Breast epithelium (tissue), 4 donors: ENCODE results near the gene CALY. TPM values are rescaled to one million over a fixed set of nuclear protein-coding genes. Genes with fewer than 3 reads are reported as not detected.
A peak's percentile ranks its signal among the peaks of the same experiment; 100 is the strongest.

Experiments
- DNase-seq, 2 donors: peaks; one replicate each; pipeline ENCODE4 v3.0.0-alpha.2; 2019; ENCODE audit warnings: low spot score in 2 of 2
- H3K27ac ChIP-seq, 2 donors: fragments of 200-600 bp; sonication (generic) in 1 of 2; one replicate each; pipeline ENCODE4 v1.5.1; 2016 to 2019; ENCODE audit warnings: mild to moderate bottlenecking in 1 of 2
- H3K27me3 ChIP-seq, 2 donors: fragments of 200-600 bp; sonication (generic) in 1 of 2; one replicate each; pipeline versions ENCODE4 v1.5.1 to v1.6.0; 2017 to 2019; ENCODE audit warnings: control low read depth in 1 of 2, mild to moderate bottlenecking in 1 of 2
- H3K36me3 ChIP-seq: fragments of 200-600 bp; one replicate; pipeline ENCODE4 v1.5.1; 2019
- H3K4me1 ChIP-seq, 2 donors: fragments of 200-600 bp; sonication (generic); one replicate each; pipeline ENCODE4 v1.5.1; 2016 to 2019; ENCODE audit warnings: control low read depth in 1 of 2
- H3K4me3 ChIP-seq, 3 donors: fragments of 200-600 bp; sonication (generic); 1 replicate in 2 of 3; 2 replicates in 1 of 3; pipeline ENCODE4 v1.5.1; 2016 to 2019; ENCODE audit warnings: mild to moderate bottlenecking in 3 of 3, moderate library complexity in 2 of 3
- H3K9me3 ChIP-seq, 2 donors: fragments of 200-600 bp; sonication (generic) in 1 of 2; one replicate each; pipeline ENCODE4 v1.5.1; 2016 to 2019; ENCODE audit warnings: control low read depth in 1 of 2
- CTCF ChIP-seq, 3 donors: fragments of 450-650 bp; IDR thresholded peaks; one replicate each; pipeline ENCODE4 v1.5.1; 2016 to 2017; ENCODE audit warnings: antibody characterized with exemption in 3 of 3, mild to moderate bottlenecking in 3 of 3, moderate library complexity in 3 of 3
- POLR2A ChIP-seq: fragments of 450-650 bp; IDR thresholded peaks from one replicate; pipeline ENCODE4 v1.6.1; 2016; ENCODE audit warnings: antibody characterized with exemption, mild to moderate bottlenecking, moderate library complexity
- POLR2AphosphoS5 ChIP-seq, 3 donors: sonication (generic); formaldehyde crosslinking; IDR thresholded peaks; one replicate each; pipeline ENCODE4 v1.6.1; 2017; ENCODE audit warnings: antibody characterized with exemption in 3 of 3
- intact Hi-C: fragments of 100-400 bp; cut with DNase I; formaldehyde crosslinking; loops from one replicate; pipeline ENCODE4 v1.15.1; 2023; ENCODE audit warnings: low total_unique reads
- total RNA-seq, 3 donors: library from RNA; depleted of rRNA; stranded (reverse); fragments of >200 nt; gene quantifications; one replicate each; pipeline ENCODE4 v1.1.0, GENCODE V29; 2016

Gene CALY
- total RNA-seq, 3 donors from 2014 or later = 0.66 TPM; not detected in 2

DNA sequence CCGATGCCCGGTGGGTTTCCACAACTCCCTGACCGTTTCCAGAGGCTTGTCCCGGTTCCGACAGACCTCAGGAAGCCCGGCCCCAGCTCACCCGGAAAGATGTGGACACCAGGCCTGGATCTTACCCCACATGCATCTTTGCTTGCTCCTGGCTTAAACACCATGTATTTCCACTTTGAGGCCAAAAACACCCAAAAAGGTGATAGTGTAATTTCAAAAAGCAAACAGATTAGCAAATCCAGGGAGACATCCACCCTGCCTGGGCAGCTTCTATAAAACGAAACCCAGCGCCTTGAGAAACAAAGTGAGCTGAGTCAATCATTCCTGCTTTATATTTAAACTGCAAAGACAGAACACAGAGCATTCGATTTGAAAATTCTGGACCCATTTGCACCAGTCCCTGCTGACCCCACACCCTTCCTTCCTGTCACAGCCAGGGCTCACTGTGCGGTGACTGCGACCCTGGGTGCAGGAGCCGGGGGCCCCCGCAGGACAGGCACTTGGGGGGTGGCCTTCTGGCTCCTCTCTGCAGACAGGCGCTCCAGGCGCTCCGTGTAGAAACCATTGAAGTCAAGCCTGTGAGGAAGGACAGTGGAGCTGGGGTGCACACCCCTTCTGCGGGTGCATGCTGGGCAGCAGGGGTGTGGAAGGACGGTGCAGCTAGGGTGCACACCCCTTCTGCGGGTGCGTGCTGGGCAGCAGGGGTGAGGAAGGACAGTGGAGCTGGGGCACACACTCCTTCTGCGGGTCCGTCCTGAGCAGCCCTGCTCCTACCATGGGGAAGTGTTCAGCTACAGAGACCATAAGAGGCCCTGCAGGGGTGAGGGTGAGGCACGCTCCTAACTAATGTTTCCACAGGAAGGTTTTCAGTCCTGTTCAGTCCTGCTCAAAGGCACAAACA is 57.1 kb downstream of the CALY start:
- no peak for DNase-seq
- no peak for TF ChIP-seq CTCF (IDR thresholded peaks at IDR 0.05)
- Histone ChIP-seq H3K4me3 (no peak overlapping the region), H3K36me3 (peaks cover 5% of the 10 kb centered on the region), H3K27me3 (peaks cover 0 to 23% of the 10 kb centered on the region in 2 donors), H3K27ac (peak overlapping the region; percentile 61 to 77), H3K9me3 (no peaks in the 10 kb centered on the region), H3K4me1 (peaks cover 0 to 9% of the 10 kb centered on the region in 2 donors)
- intact Hi-C loops = no loop called here

- DNase-seq = peak in 1 of 2 donors; percentile 54
Measured at GRCh38 chr10:133278577-133279265, 58.0 kb downstream of the CALY start.

DNA sequence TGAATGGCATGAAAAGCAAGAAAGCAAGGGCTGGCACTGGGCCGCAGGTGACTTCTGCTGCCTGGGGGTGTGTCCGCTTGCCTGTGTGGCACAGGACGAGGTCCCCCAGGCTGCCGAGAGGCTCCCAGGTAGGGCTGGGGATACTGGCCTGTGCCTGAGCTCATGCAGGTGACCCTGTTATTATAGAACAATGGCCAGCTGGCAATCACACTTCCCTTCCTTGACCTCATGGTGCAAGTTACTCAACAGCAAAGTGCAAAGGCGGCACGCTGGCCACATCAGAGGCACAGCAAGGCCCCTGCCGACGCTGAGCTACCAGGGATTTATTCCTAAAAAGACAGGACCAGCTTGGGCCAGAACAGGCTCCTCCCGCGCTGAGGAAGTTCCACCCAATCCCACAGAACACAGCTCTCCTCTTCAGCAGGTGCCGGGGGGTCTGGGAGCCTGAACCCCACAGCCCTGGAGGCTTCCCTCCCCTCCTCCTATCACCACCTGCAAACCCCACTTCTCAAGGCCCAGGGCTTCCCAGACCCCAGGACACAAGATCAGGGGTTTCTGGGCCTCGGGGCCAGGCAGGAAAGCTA is 58.6 kb downstream of the CALY start:
- Histone ChIP-seq H3K36me3 (peaks cover 4% of the 10 kb centered on the region), H3K27me3 (peaks cover 0 to 23% of the 10 kb centered on the region in 2 donors), H3K27ac (peak overlapping the region in 1 of 2 donors; percentile 77), H3K9me3 (no peaks in the 10 kb centered on the region), H3K4me1 (peaks cover 0 to 9% of the 10 kb centered on the region in 2 donors), H3K4me3 (no peak overlapping the region)
- intact Hi-C loops = no loop called here
- TF ChIP-seq POLR2AphosphoS5 (IDR thresholded peaks at IDR 0.05) = no peak
- no peak for TF ChIP-seq CTCF (IDR thresholded peaks at IDR 0.05)
- no peak for TF ChIP-seq POLR2A
- no peak for DNase-seq

More at GRCh38 chr10:133278577-133279265, 58.0 kb downstream of the CALY start:
- Histone ChIP-seq H3K27me3 (peaks cover 0 to 23% of the 10 kb centered on the region in 2 donors), H3K36me3 (peaks cover 5% of the 10 kb centered on the region), H3K9me3 (no peaks in the 10 kb centered on the region), H3K4me1 (peaks cover 0 to 9% of the 10 kb centered on the region in 2 donors), H3K4me3 (peak overlapping the region in 1 of 3 donors; percentile 12), H3K27ac (peak overlapping the region; percentile 61 to 77)
- TF ChIP-seq POLR2A (no peak), CTCF (IDR thresholded peaks at IDR 0.05) (no peak), POLR2AphosphoS5 (IDR thresholded peaks at IDR 0.05) (no peak)
- intact Hi-C loops = no loop called here

- intact Hi-C loops = no loop called here
- peaks cover 0 to 9% of the 10 kb centered on the region in 2 donors for H3K4me1 ChIP-seq
- no peaks in the 10 kb centered on the region for H3K36me3 ChIP-seq
- no peak for TF ChIP-seq CTCF (IDR thresholded peaks at IDR 0.05)
- no peak for TF ChIP-seq POLR2AphosphoS5 (IDR thresholded peaks at IDR 0.05)
- no peak for TF ChIP-seq POLR2A
- no peak for DNase-seq
- no peaks in the 10 kb centered on the region for H3K9me3 ChIP-seq
- peaks cover 0 to 23% of the 10 kb centered on the region in 2 donors for H3K27me3 ChIP-seq
- H3K27ac ChIP-seq = no peak overlapping the region
- H3K4me3 ChIP-seq = no peak overlapping the region
Measured at GRCh38 chr10:133277277-133277992, 59.3 kb downstream of the CALY start.
